Astrocyte (in vitro differentiated cells and primary cell): ENCODE results near the gene EXOC6B. TPM values are rescaled to one million over a fixed set of nuclear protein-coding genes. Genes with fewer than 3 reads are reported as not detected.

Source experiments
- DNase-seq: peaks from one replicate; pipeline ENCODE4 v3.0.0-alpha.2; 2010; ENCODE audit warnings: low read depth
- FAIRE-seq: peaks from 2 replicates; lab custom pipeline; 2011; peaks lifted over from hg19 to GRCh38; lab: Jason Lieb, UNC
- H2AFZ ChIP-seq: 2 replicates; pipeline ENCODE4 v1.6.0; 2012; ENCODE audit warnings: low read depth, low read length, inconsistent platforms
- H3K27ac ChIP-seq: 2 replicates; pipeline ENCODE4 v1.5.1; 2011; ENCODE audit warnings: low read depth, low read length, inconsistent platforms
- H3K27me3 ChIP-seq: 2 replicates; pipeline ENCODE4 v1.6.0; 2011; ENCODE audit warnings: low read length, inconsistent platforms; ENCODE audit not compliant: insufficient read depth
- H3K36me3 ChIP-seq: 2 replicates; pipeline ENCODE4 v1.5.1; 2011; ENCODE audit warnings: low read length, inconsistent platforms; ENCODE audit not compliant: insufficient read depth
- H3K4me1 ChIP-seq: 2 replicates; pipeline ENCODE4 v1.5.1; 2011; ENCODE audit warnings: low read length, inconsistent platforms; ENCODE audit not compliant: insufficient read depth
- H3K4me2 ChIP-seq: 2 replicates; pipeline ENCODE4 v1.6.0; 2012; ENCODE audit warnings: low read length, inconsistent platforms
- H3K4me3 ChIP-seq: 2 replicates; pipeline ENCODE4 v1.5.1; 2011; ENCODE audit warnings: low read depth, mild to moderate bottlenecking, low read length, inconsistent platforms; ENCODE audit not compliant: insufficient read depth
- H3K79me2 ChIP-seq: 2 replicates; pipeline ENCODE4 v1.6.0; 2012; ENCODE audit warnings: mild to moderate bottlenecking, low read length, inconsistent platforms; ENCODE audit not compliant: insufficient read depth
- H3K9ac ChIP-seq: 2 replicates; pipeline ENCODE4 v1.6.0; 2012; ENCODE audit warnings: mild to moderate bottlenecking, low read length, inconsistent platforms
- H3K9me3 ChIP-seq: 2 replicates; pipeline ENCODE4 v1.5.1; 2012; ENCODE audit warnings: low read depth, mild to moderate bottlenecking, low read length, inconsistent platforms; ENCODE audit not compliant: insufficient read depth
- H4K20me1 ChIP-seq: 2 replicates; pipeline ENCODE4 v1.6.0; 2012; ENCODE audit warnings: low read length, inconsistent platforms; ENCODE audit not compliant: insufficient read depth
- H3K27ac Mint-ChIP-seq: one replicate; pipeline ENCODE4 v1.8.0; 2021; ENCODE audit warnings: mild to moderate bottlenecking, mixed read lengths; ENCODE audit not compliant: unreplicated experiment
- H3K27me3 Mint-ChIP-seq: one replicate; pipeline ENCODE4 v1.8.0; 2021; ENCODE audit warnings: low read depth, mixed read lengths; ENCODE audit not compliant: unreplicated experiment
- H3K36me3 Mint-ChIP-seq: one replicate; pipeline ENCODE4 v1.8.0; 2021; ENCODE audit warnings: low read depth, mixed read lengths; ENCODE audit not compliant: unreplicated experiment
- H3K4me1 Mint-ChIP-seq: one replicate; pipeline ENCODE4 v1.8.0; 2021; ENCODE audit warnings: low read depth, mixed read lengths; ENCODE audit not compliant: unreplicated experiment
- H3K4me3 Mint-ChIP-seq: one replicate; pipeline ENCODE4 v1.8.0; 2021; ENCODE audit warnings: mild to moderate bottlenecking, moderate library complexity, mixed read lengths; ENCODE audit not compliant: unreplicated experiment
- H3K9me3 Mint-ChIP-seq: one replicate; pipeline ENCODE4 v1.8.0; 2021; ENCODE audit warnings: mild to moderate bottlenecking, mixed read lengths; ENCODE audit not compliant: unreplicated experiment
- CTCF ChIP-seq: IDR thresholded peaks from 2 replicates; pipeline ENCODE4 v1.5.1; 2011; ENCODE audit warnings: low read depth, mild to moderate bottlenecking, inconsistent platforms, low read length, moderate library complexity; ENCODE audit not compliant: insufficient read depth
- EZH2 ChIP-seq: IDR thresholded peaks from 2 replicates; pipeline ENCODE4 v1.6.1; 2012; ENCODE audit warnings: mild to moderate bottlenecking, low read length, inconsistent platforms; ENCODE audit not compliant: insufficient read depth
- total RNA-seq: library from RNA; stranded (reverse); gene quantifications from 2 replicates; pipeline ENCODE4 v1.2.1, GENCODE V29; 2021

EXOC6B gene
- total RNA-seq, 1 donor from 2014 or later, result 31.8 TPM

DNA sequence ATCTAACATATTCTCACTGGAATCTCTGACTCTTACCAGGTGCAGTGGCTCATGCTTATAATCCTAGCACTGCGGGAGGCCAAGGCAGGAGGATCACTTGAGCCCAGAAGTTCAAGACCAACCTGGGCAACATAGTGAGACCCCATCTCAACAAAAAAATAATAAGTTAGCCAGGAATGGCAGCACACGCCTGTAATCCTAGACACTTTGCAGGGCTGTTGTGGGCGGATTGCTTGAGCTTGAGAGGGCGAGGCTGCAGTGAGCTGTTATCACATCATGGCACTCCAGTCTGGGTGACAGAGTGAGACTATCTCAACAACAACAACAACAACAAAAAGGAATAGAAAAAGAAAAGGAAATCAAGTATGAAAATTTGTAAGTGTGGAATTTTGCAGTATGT, 371.6 kb downstream of the EXOC6B start:
- Mint-ChIP-seq H3K27me3 (no peaks in the 10 kb centered on the region), H3K27ac (no peak overlapping the region), H3K36me3 (peaks cover 2% of the 10 kb centered on the region), H3K4me3 (no peak overlapping the region), H3K9me3 (no peaks in the 10 kb centered on the region), H3K4me1 (no peaks in the 10 kb centered on the region)
- Histone ChIP-seq H3K4me3 (no peak overlapping the region), H3K4me2 (no peak overlapping the region), H3K27me3 (no peaks in the 10 kb centered on the region), H4K20me1 (no peaks in the 10 kb centered on the region), H3K79me2 (no peaks in the 10 kb centered on the region), H3K27ac (no peak overlapping the region), H3K4me1 (no peaks in the 10 kb centered on the region), H3K9me3 (no peaks in the 10 kb centered on the region), H3K36me3 (no peaks in the 10 kb centered on the region), H3K9ac (no peak overlapping the region), H2AFZ (no peak overlapping the region)
- FAIRE-seq, result no peak
- TF ChIP-seq CTCF (no peak), EZH2 (no peak)
- DNase-seq, result no peak

DNA sequence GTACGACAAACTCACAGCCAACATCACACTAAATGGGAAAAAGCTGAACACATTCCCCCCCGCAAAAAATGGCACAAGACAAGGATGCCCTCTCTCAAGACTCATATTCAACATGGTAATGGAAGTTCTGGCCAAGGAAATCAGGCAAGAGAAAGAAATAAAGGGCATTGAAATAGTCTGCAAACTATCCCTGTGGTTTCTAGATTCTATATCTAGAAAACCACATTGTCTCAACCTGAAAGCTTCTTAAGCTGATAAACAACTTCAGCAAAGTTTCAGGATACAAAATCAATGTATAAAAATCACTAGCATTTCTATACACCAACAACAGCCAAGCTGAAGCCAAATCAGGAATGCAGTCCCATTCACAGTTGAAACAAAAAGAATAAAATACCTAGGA, 383.6 kb downstream of the EXOC6B start:
- DNase-seq (no peak), FAIRE-seq (no peak)
- no peak overlapping the region for H3K4me2 ChIP-seq
- no peaks in the 10 kb centered on the region for H3K27me3 ChIP-seq
- no peaks in the 10 kb centered on the region for H3K4me1 ChIP-seq
- peaks cover 5% of the 10 kb centered on the region for H3K9me3 Mint-ChIP-seq
- H3K27me3 Mint-ChIP-seq, result no peaks in the 10 kb centered on the region
- no peaks in the 10 kb centered on the region for H3K9me3 ChIP-seq
- no peak overlapping the region for H3K9ac ChIP-seq
- no peak overlapping the region for H3K27ac ChIP-seq
- H3K4me1 Mint-ChIP-seq, result no peaks in the 10 kb centered on the region
- no peak overlapping the region for H3K4me3 ChIP-seq
- no peak overlapping the region for H3K4me3 Mint-ChIP-seq
- H3K27ac Mint-ChIP-seq, result no peak overlapping the region
- no peak for TF ChIP-seq EZH2
- no peak for TF ChIP-seq CTCF
- H3K79me2 ChIP-seq, result no peaks in the 10 kb centered on the region
- peaks cover 4% of the 10 kb centered on the region for H4K20me1 ChIP-seq
- H2AFZ ChIP-seq, result no peak overlapping the region
- no peaks in the 10 kb centered on the region for H3K36me3 ChIP-seq
- peaks cover 7% of the 10 kb centered on the region for H3K36me3 Mint-ChIP-seq

DNA sequence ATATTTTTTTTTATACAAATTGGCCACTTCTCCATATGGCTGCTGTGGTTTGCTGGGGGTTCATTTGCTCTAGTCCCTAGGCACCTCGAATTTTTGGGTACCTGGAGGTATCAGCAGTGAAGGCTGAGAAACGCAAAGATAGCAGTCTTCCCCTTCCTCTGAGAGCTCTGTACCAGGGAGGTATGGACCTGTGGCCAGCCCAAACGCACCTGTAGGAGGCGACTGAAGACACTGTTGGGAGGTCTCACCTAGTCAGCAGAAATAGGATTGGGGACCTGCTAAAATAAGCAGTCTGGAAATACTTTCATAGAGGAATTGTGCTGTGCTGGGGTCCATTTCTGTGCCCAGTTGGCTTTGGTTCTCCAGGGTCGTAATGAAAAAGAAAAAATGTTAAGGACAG, 385.9 kb downstream of the EXOC6B start:
- Mint-ChIP-seq H3K36me3 (peaks cover 9% of the 10 kb centered on the region), H3K27ac (no peak overlapping the region), H3K9me3 (peaks cover 10% of the 10 kb centered on the region), H3K27me3 (no peaks in the 10 kb centered on the region), H3K4me1 (no peaks in the 10 kb centered on the region), H3K4me3 (no peak overlapping the region)
- Histone ChIP-seq H3K27me3 (no peaks in the 10 kb centered on the region), H4K20me1 (peaks cover 4% of the 10 kb centered on the region), H3K36me3 (no peaks in the 10 kb centered on the region), H3K4me1 (no peaks in the 10 kb centered on the region), H2AFZ (no peak overlapping the region), H3K9me3 (no peaks in the 10 kb centered on the region), H3K27ac (no peak overlapping the region), H3K4me2 (no peak overlapping the region), H3K9ac (no peak overlapping the region), H3K79me2 (no peaks in the 10 kb centered on the region), H3K4me3 (no peak overlapping the region)
- TF ChIP-seq CTCF (no peak), EZH2 (no peak)
- FAIRE-seq (no peak), DNase-seq (no peak)
